OCI-LY7 (cell line): ENCODE results near the gene ARMC12. TPM values are rescaled to one million over a fixed set of nuclear protein-coding genes. Genes with fewer than 3 reads are reported as not detected.

ENCODE experiments used
- BruUV-seq: library from RNA; stranded (reverse); fragments of 400-500 nt; replicated peaks from 2 replicates; lab custom pipeline; 2021; lab: Mats Ljungman, UMichigan
- CTCF ChIA-PET: fragments of 300-600 bp; sonication (Branson Sonifier 250); formaldehyde crosslinking; loops from one replicate; lab custom pipeline; 2022; ENCODE audit warnings: antibody characterized with exemption; ENCODE audit not compliant: unreplicated experiment; lab: Charles Lee
- POLR2A ChIA-PET: fragments of 300-600 bp; sonication (Branson Sonifier 250); formaldehyde crosslinking; loops from one replicate; lab custom pipeline; 2022; ENCODE audit warnings: antibody characterized with exemption; lab: Charles Lee
- DNase-seq: peaks from one replicate; pipeline ENCODE4 v3.0.0-alpha.2; 2015; ENCODE audit warnings: low spot score
- H2AFZ ChIP-seq: fragments of 200-600 bp; sonication (generic), shearing (Covaris generic); 2 replicates; pipeline ENCODE4 v1.6.1; 2014; ENCODE audit warnings: mild to moderate bottlenecking, antibody characterized with exemption, low read length, moderate library complexity
- H3K27ac ChIP-seq: fragments of 200-600 bp; sonication (generic); 2 replicates; pipeline ENCODE4 v1.5.1; 2014; ENCODE audit warnings: mixed run types, low read depth, mild to moderate bottlenecking, moderate library complexity, low read length, inconsistent platforms; ENCODE audit not compliant: poor library complexity, severe bottlenecking
- H3K36me3 ChIP-seq: fragments of 200-600 bp; sonication (generic); 2 replicates; pipeline ENCODE4 v1.6.1; 2014; ENCODE audit warnings: mild to moderate bottlenecking, antibody characterized with exemption, low read length, moderate library complexity, mixed read lengths; ENCODE audit not compliant: insufficient read depth
- H3K4me1 ChIP-seq: fragments of 200-600 bp; sonication (generic); 2 replicates; pipeline ENCODE4 v1.5.1; 2014; ENCODE audit warnings: mild to moderate bottlenecking, low read length; ENCODE audit not compliant: insufficient read depth, poor library complexity, severe bottlenecking
- H3K4me2 ChIP-seq: fragments of 200-600 bp; sonication (generic); 2 replicates; pipeline ENCODE4 v1.6.1; 2014; ENCODE audit warnings: mild to moderate bottlenecking, low read length
- H3K4me3 ChIP-seq: fragments of 200-600 bp; sonication (generic); 2 replicates; pipeline ENCODE4 v1.5.1; 2014; ENCODE audit warnings: mild to moderate bottlenecking, low read depth, low read length; ENCODE audit not compliant: poor library complexity, severe bottlenecking
- H3K79me2 ChIP-seq: fragments of 200-600 bp; sonication (generic); 2 replicates; pipeline ENCODE4 v1.6.1; 2016; ENCODE audit warnings: low read depth, mild to moderate bottlenecking, low read length, moderate library complexity, mixed read lengths; ENCODE audit not compliant: insufficient read depth
- H3K9me2 ChIP-seq: fragments of 200-600 bp; sonication (generic); 2 replicates; pipeline ENCODE4 v1.6.1; 2016; ENCODE audit warnings: mild to moderate bottlenecking, low read length, mixed read lengths; ENCODE audit not compliant: insufficient read depth
- H3K9me3 ChIP-seq: fragments of 200-600 bp; sonication (generic); 2 replicates; pipeline ENCODE4 v1.6.1; 2014; ENCODE audit warnings: mild to moderate bottlenecking, mixed run types, low read length, mixed read lengths
- H4K20me1 ChIP-seq: fragments of 200-600 bp; sonication (generic); 2 replicates; pipeline ENCODE4 v1.6.1; 2014; ENCODE audit warnings: mild to moderate bottlenecking, antibody characterized with exemption, low read length, moderate library complexity, mixed read lengths; ENCODE audit not compliant: insufficient read depth
- CTCF ChIP-seq: fragments of 200-600 bp; sonication (generic); conservative IDR thresholded peaks from 2 replicates; pipeline ENCODE4 v1.5.1; 2014; ENCODE audit warnings: mild to moderate bottlenecking, antibody characterized with exemption, low read length, moderate library complexity, mixed read lengths
- EZH2phosphoT487 ChIP-seq: fragments of 200-600 bp; sonication (generic); IDR thresholded peaks from 2 replicates; pipeline ENCODE4 v1.6.1; 2018; ENCODE audit warnings: low read depth, borderline replicate concordance, mild to moderate bottlenecking, mixed run types, antibody characterized with exemption, low read length, moderate library complexity, mixed read lengths
- intact Hi-C: fragments of 100-400 bp; cut with micrococcal nuclease; formaldehyde crosslinking; loops from one replicate; pipeline ENCODE4 v1.10.0; 2022; ENCODE audit not compliant: unreplicated experiment
- total RNA-seq, 2 experiments: library from RNA; depleted of rRNA in 1 of 2; stranded (reverse); fragments of >200 nt in 1 of 2; shearing (Covaris generic) in 1 of 2; gene quantifications; 2 replicates each; pipeline ENCODE4 v1.2.3, GENCODE V29; 2014 to 2022

The ARMC12 gene
- total RNA-seq, 2 experiments from 2014 or later, result 3.4 to 4.9 TPM

DNA sequence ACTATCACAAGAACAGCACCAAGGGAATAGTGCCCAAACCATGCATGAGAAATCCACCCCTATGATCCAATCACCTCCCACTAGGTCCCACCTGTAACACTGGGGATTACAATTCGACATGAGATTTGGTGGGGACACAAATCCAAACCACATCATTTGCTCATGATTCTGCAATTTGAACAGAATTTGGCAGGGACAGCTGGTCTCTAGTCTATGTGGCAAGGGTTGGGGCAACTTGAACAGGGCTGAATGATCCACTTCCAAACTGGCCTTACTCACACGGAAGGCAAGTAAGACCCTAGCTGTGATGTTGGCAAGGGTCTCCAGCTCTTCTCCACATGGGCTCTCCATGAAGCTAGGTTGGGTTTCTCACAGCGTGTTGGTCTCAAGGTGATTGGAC, 38.0 kb upstream of the ARMC12 start:
- CTCF ChIA-PET, result no interaction called here
- intact Hi-C loops, result no loop called here
- Histone ChIP-seq H2AFZ (no peak overlapping the region), H3K4me2 (no peak overlapping the region), H4K20me1 (no peaks in the 10 kb centered on the region), H3K4me1 (no peaks in the 10 kb centered on the region), H3K4me3 (no peak overlapping the region), H3K9me3 (peaks cover 4% of the 10 kb centered on the region; the same call in 1 of the 2 replicates), H3K36me3 (peaks cover 5% of the 10 kb centered on the region), H3K9me2 (no peaks in the 10 kb centered on the region), H3K27ac (no peak overlapping the region), H3K79me2 (no peaks in the 10 kb centered on the region)
- POLR2A ChIA-PET, result interaction anchor here (1.2 kb wide), 1 partner anchor 9 kb away, joined by 4 read pairs; no protein-coding TSS in a partner anchor
- TF ChIP-seq EZH2phosphoT487, result no peak
- BruUV-seq, result no TSS peak
- no peak for DNase-seq

DNA sequence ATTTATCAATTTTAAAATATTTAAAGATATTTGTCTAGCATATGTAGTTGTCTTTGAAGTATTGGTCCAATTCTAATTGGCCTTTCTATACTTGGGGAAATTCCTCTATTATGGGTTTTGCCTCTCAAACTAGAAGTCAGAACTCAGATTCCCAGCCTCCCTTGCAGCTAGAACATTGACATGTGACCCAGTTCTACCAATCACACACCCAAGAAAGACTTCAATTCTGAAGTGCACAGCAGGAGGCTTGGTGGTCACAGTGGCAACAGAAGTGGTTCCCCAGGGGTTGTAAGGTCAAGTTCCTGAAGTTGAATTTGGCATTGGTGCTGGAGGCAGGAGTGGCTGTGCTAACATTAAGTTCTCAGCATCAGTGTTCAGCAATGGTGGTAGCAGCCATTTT, 33.3 kb upstream of the ARMC12 start:
- H3K9me3 ChIP-seq, result peaks cover 12% of the 10 kb centered on the region; the same call in 1 of the 2 replicates
- H3K9me2 ChIP-seq, result no peaks in the 10 kb centered on the region
- H3K27ac ChIP-seq, result no peak overlapping the region
- H4K20me1 ChIP-seq, result no peaks in the 10 kb centered on the region
- TF ChIP-seq EZH2phosphoT487 (no peak), CTCF (no peak)
- H3K79me2 ChIP-seq, result no peaks in the 10 kb centered on the region
- no TSS peak for BruUV-seq
- peak; percentile 26 for DNase-seq
- POLR2A ChIA-PET, result interaction anchor here (1.5 kb wide), 1 partner anchor 14 kb away, joined by 3 read pairs; no protein-coding TSS in a partner anchor
- CTCF ChIA-PET, result no interaction called here
- H3K4me1 ChIP-seq, result no peaks in the 10 kb centered on the region
- H2AFZ ChIP-seq, result no peak overlapping the region
- no peak overlapping the region for H3K4me3 ChIP-seq
- H3K36me3 ChIP-seq, result peaks cover 7% of the 10 kb centered on the region
- intact Hi-C loops, result no loop called here
- no peak overlapping the region for H3K4me2 ChIP-seq

DNA sequence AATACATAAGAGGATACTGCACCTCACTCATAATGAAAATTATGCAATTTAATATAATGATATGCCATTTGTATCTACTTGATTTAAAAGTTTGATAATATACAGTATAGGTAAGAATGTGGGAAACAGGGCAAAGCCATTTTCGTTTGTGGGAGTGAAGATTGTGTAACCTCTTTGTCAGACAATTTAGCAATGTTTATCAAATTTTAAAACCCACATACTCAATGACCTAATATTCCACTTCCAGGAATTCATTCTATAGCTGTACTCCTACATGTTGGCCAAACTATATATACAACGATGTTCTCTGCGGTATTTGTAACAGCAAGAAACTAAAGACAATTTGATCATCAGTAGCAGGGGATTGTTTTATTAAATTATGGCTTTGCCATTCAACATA, 30.4 kb upstream of the ARMC12 start:
- Histone ChIP-seq H3K27ac (no peak overlapping the region), H3K9me2 (no peaks in the 10 kb centered on the region), H3K79me2 (no peaks in the 10 kb centered on the region), H3K36me3 (peaks cover 7% of the 10 kb centered on the region), H4K20me1 (no peaks in the 10 kb centered on the region), H3K4me3 (no peak overlapping the region), H3K4me2 (no peak overlapping the region), H2AFZ (no peak overlapping the region), H3K4me1 (no peaks in the 10 kb centered on the region), H3K9me3 (peaks cover 12% of the 10 kb centered on the region; the same call in 1 of the 2 replicates)
- ChIA-PET CTCF (no interaction called here), POLR2A (no interaction called here)
- no TSS peak for BruUV-seq
- intact Hi-C loops, result no loop called here
- TF ChIP-seq CTCF (no peak), EZH2phosphoT487 (no peak)
- no peak for DNase-seq
